B cell (primary cell): Measurements from ENCODE around the gene IFITM1. TPM values are rescaled to one million over a fixed set of nuclear protein-coding genes. Genes with fewer than 3 reads are reported as not detected.

ENCODE experiments used
- ATAC-seq: fragments of 200-7000 bp; cut with Tn5 transposase; one replicate; pipeline ENCODE4 v1.10.0; 2021; ENCODE audit warnings: low read depth, mild to moderate bottlenecking, moderate number of reproducible peaks, moderate library complexity
- CTCF ChIA-PET: fragments of 350-600 bp; sonication (Branson Sonifier 250); formaldehyde crosslinking; loops from one replicate; lab custom pipeline; 2021; ENCODE audit warnings: antibody characterized with exemption, inconsistent platforms; lab: Charles Lee
- POLR2A ChIA-PET: fragments of 350-600 bp; sonication (Branson Sonifier 250); formaldehyde crosslinking; loops from one replicate; lab custom pipeline; 2021; ENCODE audit warnings: antibody characterized with exemption; lab: Charles Lee
- DNase-seq: peaks from one replicate; pipeline ENCODE4 v3.0.0; 2013
- H2AFZ ChIP-seq: 2 replicates; pipeline ENCODE4 v1.6.1; 2012; ENCODE audit warnings: mild to moderate bottlenecking, low read depth, low read length; ENCODE audit not compliant: insufficient read depth, poor library complexity, severe bottlenecking
- H3K27ac ChIP-seq, 2 donors: 1 replicate in 1 of 2; 2 replicates in 1 of 2; pipeline ENCODE4 v1.5.1; 2012 to 2013; ENCODE audit warnings: low read length in 2 of 2, mild to moderate bottlenecking in 2 of 2, moderate library complexity in 1 of 2
- H3K27me3 ChIP-seq, 4 experiments: fragments of 200-600 bp in 1 of 4; sonication (generic) in 1 of 4; replicated peaks in 1 of 4; 1 replicate in 2 of 4; 2 replicates in 2 of 4; pipeline versions ENCODE4 v1.6.1 to v1.7.0; 2013 to 2016; ENCODE audit warnings: low read length in 3 of 4, mild to moderate bottlenecking in 2 of 4, mixed read lengths in 1 of 4, moderate library complexity in 1 of 4; ENCODE audit not compliant: insufficient read depth in 4 of 4, control insufficient read depth in 3 of 4; ENCODE audit errors: control extremely low read depth in 1 of 4
- H3K36me3 ChIP-seq, 2 experiments: replicated peaks in 1 of 2; 1 replicate in 1 of 2; 2 replicates in 1 of 2; pipeline versions ENCODE4 v1.6.1 to v1.7.1; 2013; ENCODE audit warnings: low read length in 1 of 2; ENCODE audit not compliant: insufficient read depth in 2 of 2, control insufficient read depth in 1 of 2; ENCODE audit errors: control extremely low read depth in 1 of 2, extremely low read depth in 1 of 2
- H3K4me1 ChIP-seq, 2 donors: fragments of 200-600 bp in 1 of 2; sonication (generic) in 1 of 2; 1 replicate in 1 of 2; 2 replicates in 1 of 2; pipeline versions ENCODE4 v1.5.1 to v1.6.1; 2013 to 2017; ENCODE audit warnings: low read length in 2 of 2; ENCODE audit not compliant: control insufficient read depth in 2 of 2, insufficient read depth in 2 of 2
- H3K4me2 ChIP-seq: replicated peaks from 2 replicates; pipeline ENCODE3; 2012; ENCODE audit warnings: mild to moderate bottlenecking, low read depth, low read length; ENCODE audit not compliant: poor library complexity, severe bottlenecking
- H3K4me3 ChIP-seq, 5 experiments: fragments of 200-600 bp in 1 of 5; sonication (generic) in 1 of 5; 1 replicate in 3 of 5; 2 replicates in 2 of 5; pipeline versions ENCODE4 v1.5.1 to v1.7.0; 2011 to 2016; ENCODE audit warnings: low read length in 4 of 5, mild to moderate bottlenecking in 4 of 5, low read depth in 2 of 5, control low read depth in 1 of 5, moderate library complexity in 1 of 5; ENCODE audit not compliant: insufficient read depth in 1 of 5; ENCODE audit errors: control extremely low read depth in 1 of 5, extremely low read depth in 1 of 5
- H3K79me2 ChIP-seq: fragments of 200-600 bp; sonication (generic); one replicate; pipeline ENCODE4 v1.6.0; 2016; ENCODE audit warnings: low read length; ENCODE audit not compliant: control insufficient read depth, insufficient read depth
- H3K9ac ChIP-seq: fragments of 200-600 bp; sonication (generic); 2 replicates; pipeline ENCODE4 v1.6.1; 2017; ENCODE audit warnings: mild to moderate bottlenecking, low read length, moderate library complexity
- H3K9me3 ChIP-seq, 3 donors: one replicate each; pipeline versions ENCODE4 v1.6.1 to v1.7.1; 2013; ENCODE audit warnings: low read length in 2 of 3; ENCODE audit not compliant: control insufficient read depth in 2 of 3, insufficient read depth in 1 of 3; ENCODE audit errors: control extremely low read depth in 1 of 3
- H4K20me1 ChIP-seq: 2 replicates; pipeline ENCODE4 v1.6.0; 2012; ENCODE audit warnings: mild to moderate bottlenecking, low read length; ENCODE audit not compliant: insufficient read depth, control insufficient read depth, poor library complexity, severe bottlenecking
- H3K27ac Mint-ChIP-seq: one replicate; pipeline ENCODE4 v1.8.0; 2021; ENCODE audit warnings: mixed read lengths
- H3K27me3 Mint-ChIP-seq: one replicate; pipeline ENCODE4 v1.8.0; 2021; ENCODE audit warnings: mixed read lengths
- H3K4me1 Mint-ChIP-seq: one replicate; pipeline ENCODE4 v1.8.0; 2021; ENCODE audit warnings: mixed read lengths
- H3K4me3 Mint-ChIP-seq: one replicate; pipeline ENCODE4 v1.8.0; 2021; ENCODE audit warnings: mixed read lengths
- H3K9me3 Mint-ChIP-seq: one replicate; pipeline ENCODE4 v1.8.0; 2022; ENCODE audit warnings: mixed read lengths; ENCODE audit not compliant: insufficient read depth
- CTCF ChIP-seq: fragments of 200-600 bp; IDR thresholded peaks from one replicate; pipeline ENCODE4 v1.8.0; 2022; ENCODE audit warnings: antibody characterized with exemption, mild to moderate bottlenecking
- EZH2 ChIP-seq: IDR thresholded peaks from 2 replicates; pipeline ENCODE4 v1.6.1; 2012; ENCODE audit warnings: borderline replicate concordance, low read depth, mild to moderate bottlenecking, moderate library complexity, low read length; ENCODE audit not compliant: insufficient read depth, poor library complexity, severe bottlenecking
- WGBS: methylation state at CpG from one replicate; pipeline ENCODE4 v1.1.5; 2013; ENCODE audit warnings: missing lambda C conversion rate; ENCODE audit not compliant: insufficient coverage; 5-methylcytosine and 5-hydroxymethylcytosine counted together
- intact Hi-C: fragments of 100-400 bp; cut with micrococcal nuclease; formaldehyde crosslinking; loops from one replicate; pipeline ENCODE4 v1.10.0; 2022
- polyA plus RNA-seq: library from polyadenylated mRNA; depleted of rRNA; stranded (reverse); fragments of >200 nt; gene quantifications from 2 replicates; pipeline ENCODE4 v1.2.3, GENCODE V29; 2012
- total RNA-seq, 2 donors: library from RNA; stranded (reverse); fragments of 120-200 nt in 1 of 2; gene quantifications; 1 replicate in 1 of 2; 2 replicates in 1 of 2; pipeline versions ENCODE4 v1.2.3 to v1.2.4, GENCODE V29; 2013 to 2022

IFITM1 gene
- total and polyA plus RNA-seq, 2 donors (not counting 1 experiment from before 2014, with no cell fraction given), result 19.5 to 83.7 TPM

GRCh38 chr11:284105-285020 lies 29.5 kb upstream of the IFITM1 start:
- H3K27me3 ChIP-seq, result peaks cover 0 to 57% (median 23%) of the 10 kb centered on the region in 4 experiments
- POLR2A ChIA-PET, result interaction anchor here (0.5 to 1.1 kb wide), 2 partner anchors 9 to 17 kb away, joined by 3 to 4 read pairs; no protein-coding TSS in a partner anchor
- Mint-ChIP-seq H3K4me3 (no peak overlapping the region), H3K27me3 (peaks cover 35% of the 10 kb centered on the region), H3K27ac (no peak overlapping the region), H3K4me1 (peaks cover 38% of the 10 kb centered on the region), H3K9me3 (no peaks in the 10 kb centered on the region)
- intact Hi-C loops, result loop anchor here (5.0 kb wide), 1 partner anchor 47 kb away; the partner anchor contains the start of genes PSMD13 and SIRT3
- no peak overlapping the region for H3K4me3 ChIP-seq
- peaks cover 5% of the 10 kb centered on the region for H4K20me1 ChIP-seq
- peaks cover 43 to 44% of the 10 kb centered on the region in 2 donors for H3K4me1 ChIP-seq
- H2AFZ ChIP-seq, result no peak overlapping the region
- H3K9me3 ChIP-seq, result peaks cover 0 to 18% (median 0%) of the 10 kb centered on the region in 3 donors
- 94% methylated on average over 23 of the region's 24 CpGs for WGBS
- TF ChIP-seq CTCF (no peak), EZH2 (no peak)
- H3K36me3 ChIP-seq, result no peaks in the 10 kb centered on the region
- H3K9ac ChIP-seq, result no peak overlapping the region
- CTCF ChIA-PET, result interaction anchor here (3.3 kb wide), 1 partner anchor 34 kb away, joined by 19 read pairs; no protein-coding TSS in a partner anchor
- no peak for ATAC-seq
- H3K79me2 ChIP-seq, result peaks cover 8% of the 10 kb centered on the region
- H3K4me2 ChIP-seq, result no peak overlapping the region
- no peak overlapping the region for H3K27ac ChIP-seq
- DNase-seq, result no peak
